GM21529 (cell line): ENCODE measurements around the gene PLB1.

ENCODE experiments used
- ATAC-seq: cut with Tn5 transposase; IDR thresholded peaks from one replicate; pipeline ENCODE4 v1.9.1; 2021; ENCODE audit not compliant: unreplicated experiment

Gene PLB1

GRCh38 chr2:28587526-28588291 lies 91.8 kb downstream of the PLB1 start:
- no peak for ATAC-seq

GRCh38 chr2:28588292-28588670 lies 92.4 kb downstream of the PLB1 start:
- no peak for ATAC-seq

- ATAC-seq: no peak
These were observed 94.0 kb downstream of the PLB1 start for GRCh38 chr2:28589746-28590463.

DNA sequence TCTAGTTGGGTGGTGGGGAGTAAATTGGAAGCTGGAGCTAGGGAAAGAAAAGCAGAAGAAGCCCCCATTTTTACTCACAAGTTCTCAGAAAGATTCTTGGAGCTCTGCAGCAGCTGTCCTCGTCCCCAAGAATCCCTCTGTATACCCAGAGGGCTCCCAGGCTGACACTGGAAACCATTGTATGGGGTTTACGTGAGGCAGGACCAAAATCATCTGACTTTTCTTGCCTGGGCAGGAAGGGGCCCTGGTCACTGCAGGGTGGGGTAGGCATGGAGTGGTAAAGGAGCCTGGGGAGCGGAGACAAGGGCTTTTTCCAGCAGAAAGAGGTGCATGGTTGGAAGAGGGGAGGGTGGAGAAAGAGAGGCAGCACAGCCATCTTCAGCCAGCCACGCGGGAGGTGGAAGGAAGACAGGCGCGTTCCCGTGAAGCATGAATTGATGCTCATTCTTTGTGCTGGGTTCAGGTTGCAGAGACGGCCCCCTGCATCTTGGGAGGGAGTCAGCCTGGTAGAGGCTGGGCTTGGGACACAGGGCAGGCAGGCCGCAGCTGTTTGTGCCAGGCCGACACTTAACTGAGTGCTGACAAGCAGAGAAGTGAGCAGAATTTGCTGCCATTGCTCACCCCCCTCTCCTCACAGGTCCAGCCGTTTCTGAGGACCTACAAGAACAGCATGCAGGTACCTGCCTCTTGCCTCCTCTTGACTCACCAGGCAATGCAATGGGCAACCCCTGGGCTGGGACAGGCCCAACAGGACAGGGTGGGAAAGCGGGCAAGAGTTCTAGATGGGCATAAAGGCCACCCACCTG lies 94.8 kb downstream of the PLB1 start:
- no peak for ATAC-seq

DNA sequence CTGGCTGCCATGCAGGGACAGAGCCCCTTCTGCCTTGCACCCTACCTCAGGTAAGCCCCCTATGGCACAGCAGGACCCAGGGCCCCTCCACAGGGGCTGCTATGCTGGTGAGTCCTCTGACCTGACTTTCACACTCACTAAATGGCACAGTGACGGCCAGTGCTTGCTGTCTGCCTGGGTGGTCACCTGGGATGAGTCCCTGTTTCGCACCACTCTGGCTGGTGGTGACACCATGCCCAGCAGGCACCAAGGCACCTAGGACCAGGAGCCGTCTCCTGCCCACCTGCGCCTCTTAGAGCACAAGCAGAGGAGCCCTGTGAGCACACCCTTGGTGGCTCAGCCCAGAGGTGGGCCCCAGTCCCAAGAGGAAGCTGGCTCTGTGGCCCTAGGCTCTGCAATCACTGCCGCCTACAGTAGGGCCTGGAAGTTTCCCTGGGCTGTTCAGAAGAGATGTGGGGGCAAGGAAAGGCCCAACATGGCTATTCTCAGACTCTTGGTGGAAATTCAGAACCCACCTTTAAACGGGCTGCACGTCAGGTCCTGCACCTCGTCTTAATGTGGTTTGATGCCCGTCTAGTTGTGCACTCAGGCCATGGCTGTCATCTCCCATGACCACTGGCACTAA lies 96.0 kb downstream of the PLB1 start:
- ATAC-seq: no peak

DNA sequence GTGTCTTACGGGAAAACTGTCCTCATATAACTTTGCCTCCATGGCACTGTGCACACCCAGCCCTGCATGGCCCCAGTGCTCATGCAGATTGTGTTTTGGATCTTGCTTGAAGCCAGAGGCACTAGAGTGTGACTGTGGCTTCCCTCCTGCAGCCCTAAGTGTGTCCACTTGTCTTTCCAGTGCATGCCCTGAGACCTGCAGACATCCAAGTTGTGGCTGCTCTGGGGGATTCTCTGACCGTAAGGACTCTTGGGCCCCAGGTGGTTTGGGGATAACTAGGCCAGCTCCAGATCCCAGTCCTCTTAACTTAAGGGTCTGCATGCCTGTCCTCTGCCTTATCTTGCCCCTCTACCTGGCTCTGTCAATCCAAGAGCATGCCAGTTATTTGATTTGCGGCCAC lies 96.6 kb downstream of the PLB1 start:
- ATAC-seq: no peak

- ATAC-seq: no peak
These were observed 97.4 kb downstream of the PLB1 start for GRCh38 chr2:28593160-28593755.

GRCh38 chr2:28594000-28594331 lies 98.1 kb downstream of the PLB1 start:
- no peak for ATAC-seq

DNA sequence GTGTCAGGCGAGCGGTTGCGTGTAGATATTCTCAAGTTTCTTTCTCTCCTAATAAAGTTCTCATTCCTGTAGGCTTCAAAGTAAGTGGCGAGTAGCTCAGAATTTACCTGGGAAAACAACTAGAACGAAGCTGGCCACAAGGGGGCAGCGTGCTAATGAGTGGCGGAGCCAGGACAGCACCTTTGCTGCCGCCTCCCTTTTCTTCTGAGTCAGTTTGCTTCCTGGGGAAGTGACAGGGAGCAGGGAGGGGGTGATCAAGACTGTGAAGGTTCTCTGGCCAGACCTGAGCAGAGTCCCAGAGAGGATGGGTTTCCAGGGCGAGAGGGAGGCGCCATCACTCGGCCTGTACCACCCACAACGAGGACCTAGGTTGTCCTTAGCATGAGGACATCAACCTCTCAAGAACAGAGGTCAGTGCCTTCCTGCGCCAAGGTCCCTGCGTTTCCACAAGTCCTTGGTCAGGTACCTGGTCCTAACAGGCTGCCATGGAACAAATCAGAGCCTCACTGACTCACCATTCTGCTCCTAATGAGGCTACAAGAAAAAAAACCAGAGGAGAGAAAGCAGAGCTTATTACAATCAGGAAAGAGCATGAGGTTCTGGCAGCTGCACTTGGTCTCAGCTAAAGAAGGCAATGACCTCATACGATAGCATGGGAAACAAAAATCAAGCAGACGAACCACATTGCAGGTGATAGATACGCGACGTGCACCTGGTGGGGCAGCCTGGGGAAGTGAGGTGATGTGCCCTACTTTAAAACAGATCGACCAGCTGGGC lies 98.7 kb downstream of the PLB1 start:
- ATAC-seq: peak; percentile 77

- ATAC-seq: no peak
These were observed 99.5 kb downstream of the PLB1 start for GRCh38 chr2:28595323-28595722.

DNA sequence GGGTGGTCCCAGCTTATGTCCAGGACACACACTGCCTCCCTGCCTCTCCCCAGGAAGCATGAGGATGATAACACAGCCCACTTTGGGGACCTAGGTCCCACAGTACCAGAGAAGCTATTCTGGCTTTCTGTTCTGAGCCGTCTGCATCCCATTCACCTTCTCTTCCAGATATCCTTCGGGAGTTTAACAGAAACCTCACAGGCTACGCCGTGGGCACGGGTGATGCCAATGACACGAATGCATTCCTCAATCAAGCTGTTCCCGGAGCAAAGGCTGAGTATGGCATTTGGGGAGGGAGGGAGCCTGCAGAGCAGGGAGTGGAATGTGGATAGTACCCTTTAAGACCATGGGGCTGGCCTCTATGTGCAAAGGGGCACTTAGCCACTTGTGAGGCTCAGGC lies 102.6 kb downstream of the PLB1 start:
- ATAC-seq: no peak

DNA sequence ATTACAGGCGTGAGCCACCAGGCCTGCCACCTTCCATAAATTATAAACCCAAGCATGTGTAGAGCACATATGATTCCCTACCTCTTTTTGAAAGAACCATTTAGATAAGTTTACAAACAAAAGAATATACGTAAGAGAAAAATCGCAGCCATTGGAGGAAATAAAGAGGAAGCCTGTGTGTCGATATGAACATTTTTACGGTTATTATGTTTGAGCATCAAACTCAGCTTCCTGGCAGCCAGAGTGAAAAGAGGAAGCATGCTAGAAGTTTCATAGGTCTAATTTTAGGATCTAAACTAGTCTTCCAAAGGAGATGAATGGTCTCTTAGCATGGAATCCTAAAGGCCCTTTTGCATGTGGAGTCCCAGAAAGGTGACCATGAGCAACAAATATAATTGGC lies 104.3 kb downstream of the PLB1 start:
- no peak for ATAC-seq

DNA sequence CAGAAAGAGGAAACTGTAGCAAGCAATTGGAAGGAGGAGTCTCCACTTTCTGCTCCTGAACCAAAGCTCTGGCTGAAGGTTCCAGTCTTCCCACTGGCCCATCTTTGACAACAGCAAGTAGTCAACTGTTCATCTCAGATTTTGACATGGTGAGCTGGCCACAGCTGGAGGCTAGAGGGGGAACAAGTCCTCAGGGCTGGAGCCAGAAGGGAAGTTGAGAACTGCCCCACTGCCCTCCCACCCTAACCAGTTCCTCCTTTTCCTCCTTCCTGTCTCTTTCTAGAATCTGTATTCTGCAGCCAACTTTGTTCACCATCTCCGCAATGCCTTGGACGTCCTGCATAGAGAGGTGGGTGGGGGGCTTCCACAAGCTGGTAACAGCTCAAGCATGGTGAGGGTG lies 105.8 kb downstream of the PLB1 start:
- ATAC-seq: no peak

DNA sequence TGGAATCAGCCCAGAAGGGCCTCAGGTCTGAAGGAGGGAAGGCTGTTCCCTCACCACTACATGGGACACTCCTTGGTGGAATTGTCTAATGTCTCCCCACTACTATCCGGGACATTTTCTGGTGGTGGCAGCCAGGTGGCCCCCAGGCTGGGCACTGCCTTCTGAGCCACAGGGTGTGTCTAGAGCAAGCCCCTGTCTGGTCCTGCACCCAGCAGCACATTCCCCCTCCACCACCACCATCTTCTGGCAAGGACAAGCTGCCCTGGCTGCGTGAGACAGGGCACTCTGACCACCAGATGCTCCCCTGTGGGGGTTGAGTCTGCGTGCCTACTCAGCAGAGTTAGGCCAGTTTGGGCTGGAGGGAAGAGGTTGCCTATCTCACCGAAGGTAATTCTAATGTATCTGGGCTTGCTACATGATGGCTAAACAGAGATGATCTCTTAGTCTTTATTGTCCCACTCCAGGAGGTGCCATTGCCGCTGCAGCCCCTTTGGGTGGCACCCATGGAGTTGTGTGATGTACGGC lies 106.3 kb downstream of the PLB1 start:
- ATAC-seq: no peak

DNA sequence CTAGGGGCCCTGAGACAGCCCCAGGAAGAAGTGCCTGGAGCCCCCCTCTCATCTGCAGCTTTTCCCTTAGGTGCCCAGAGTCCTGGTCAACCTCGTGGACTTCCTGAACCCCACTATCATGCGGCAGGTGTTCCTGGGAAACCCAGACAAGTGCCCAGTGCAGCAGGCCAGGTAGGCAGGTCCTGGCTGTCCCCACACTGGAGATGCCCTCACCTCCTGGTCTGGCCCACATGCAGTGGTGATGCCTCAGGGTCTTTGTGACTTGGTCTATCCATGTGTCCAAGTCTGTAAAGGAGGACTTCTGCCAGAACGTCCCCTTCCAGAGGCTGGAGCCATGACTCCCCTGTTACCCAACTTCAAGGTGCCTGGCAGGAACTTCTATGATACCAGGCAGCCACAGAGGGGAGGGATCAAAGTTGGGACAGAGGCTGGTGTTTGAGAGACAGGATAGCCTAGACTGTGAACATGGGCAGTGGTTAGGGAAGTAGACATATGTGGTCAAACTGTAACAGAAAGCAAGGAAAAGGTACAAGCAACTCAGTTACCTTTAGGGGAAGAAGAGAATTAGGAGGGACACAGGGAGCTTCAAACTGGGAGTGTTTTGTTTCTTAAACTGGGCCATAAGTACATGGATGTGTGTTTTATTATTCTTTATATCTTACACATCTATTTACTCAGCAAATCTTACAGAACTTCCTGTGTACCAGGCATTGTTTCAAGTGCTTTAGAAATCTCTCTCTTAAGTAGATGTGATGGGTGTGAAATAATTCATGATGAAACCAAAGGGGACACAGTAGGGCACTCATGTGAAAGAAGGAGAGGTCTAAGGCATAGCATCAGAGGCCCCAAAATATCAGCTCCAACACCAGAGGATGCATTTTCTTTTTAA lies 107.1 kb downstream of the PLB1 start:
- no peak for ATAC-seq

DNA sequence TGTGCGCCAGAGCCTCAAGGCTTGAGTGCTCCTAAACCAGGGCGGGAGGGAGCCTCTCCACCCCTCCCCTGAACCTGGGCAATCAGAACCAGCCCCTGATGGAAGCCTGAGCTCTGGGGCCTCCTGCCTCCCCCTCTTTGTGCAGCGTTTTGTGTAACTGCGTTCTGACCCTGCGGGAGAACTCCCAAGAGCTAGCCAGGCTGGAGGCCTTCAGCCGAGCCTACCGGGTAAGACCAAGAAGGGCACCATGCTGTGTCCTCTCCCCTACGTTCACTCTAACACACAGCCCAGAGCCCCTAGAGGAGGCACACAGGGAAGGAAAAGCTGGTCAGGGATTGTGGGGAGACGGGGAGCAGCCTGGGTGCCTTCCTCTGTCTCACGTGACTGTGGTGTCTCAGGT lies 108.0 kb downstream of the PLB1 start:
- no peak for ATAC-seq

DNA sequence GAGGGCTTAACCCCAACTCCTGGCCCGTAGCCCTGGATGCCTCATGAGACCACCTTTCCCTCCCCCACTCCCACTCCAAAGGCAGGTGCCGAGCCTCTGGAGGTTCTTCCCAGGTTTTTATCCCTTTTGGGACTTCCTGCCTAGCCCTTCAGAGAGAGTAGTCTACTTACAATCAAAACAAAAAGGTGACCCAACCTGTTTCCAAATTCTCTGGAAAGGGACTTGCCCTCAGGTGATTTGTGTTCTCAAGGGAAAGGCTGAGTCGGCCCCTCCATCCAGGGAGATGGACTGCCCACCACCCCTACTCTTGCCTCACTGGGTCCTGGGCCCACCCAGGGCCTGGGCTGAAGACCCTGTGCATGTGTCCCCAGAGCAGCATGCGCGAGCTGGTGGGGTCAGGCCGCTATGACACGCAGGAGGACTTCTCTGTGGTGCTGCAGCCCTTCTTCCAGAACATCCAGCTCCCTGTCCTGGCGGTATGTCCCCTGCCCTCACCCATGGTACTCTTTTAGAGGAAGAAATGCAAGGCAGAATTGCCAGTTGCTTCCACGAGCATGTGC lies 108.5 kb downstream of the PLB1 start:
- no peak for ATAC-seq

GRCh38 chr2:28606986-28607441 lies 111.2 kb downstream of the PLB1 start:
- ATAC-seq: no peak
